ENCODE data around the gene CREBZF.

DNA sequence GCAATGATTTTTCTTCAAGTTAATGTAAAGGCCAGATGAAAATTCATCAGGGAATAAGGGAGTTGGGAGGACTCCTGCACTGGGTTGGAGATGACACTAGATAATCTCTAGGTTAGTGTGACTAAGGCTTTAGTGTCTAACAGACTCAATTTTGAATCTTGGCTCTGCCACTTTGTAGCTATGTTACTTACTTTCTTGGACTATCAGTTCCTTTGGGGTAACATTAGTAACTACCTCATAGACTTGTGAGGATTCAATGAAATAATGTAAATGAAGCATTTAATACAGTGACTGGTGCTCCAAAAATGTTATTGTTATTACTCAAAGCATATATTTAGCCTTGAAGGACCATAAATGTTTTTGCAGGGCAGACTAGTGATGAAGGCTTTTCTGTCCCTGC lies 30.6 kb upstream of the CREBZF start:
- TF ChIP-seq, protein P1, sequence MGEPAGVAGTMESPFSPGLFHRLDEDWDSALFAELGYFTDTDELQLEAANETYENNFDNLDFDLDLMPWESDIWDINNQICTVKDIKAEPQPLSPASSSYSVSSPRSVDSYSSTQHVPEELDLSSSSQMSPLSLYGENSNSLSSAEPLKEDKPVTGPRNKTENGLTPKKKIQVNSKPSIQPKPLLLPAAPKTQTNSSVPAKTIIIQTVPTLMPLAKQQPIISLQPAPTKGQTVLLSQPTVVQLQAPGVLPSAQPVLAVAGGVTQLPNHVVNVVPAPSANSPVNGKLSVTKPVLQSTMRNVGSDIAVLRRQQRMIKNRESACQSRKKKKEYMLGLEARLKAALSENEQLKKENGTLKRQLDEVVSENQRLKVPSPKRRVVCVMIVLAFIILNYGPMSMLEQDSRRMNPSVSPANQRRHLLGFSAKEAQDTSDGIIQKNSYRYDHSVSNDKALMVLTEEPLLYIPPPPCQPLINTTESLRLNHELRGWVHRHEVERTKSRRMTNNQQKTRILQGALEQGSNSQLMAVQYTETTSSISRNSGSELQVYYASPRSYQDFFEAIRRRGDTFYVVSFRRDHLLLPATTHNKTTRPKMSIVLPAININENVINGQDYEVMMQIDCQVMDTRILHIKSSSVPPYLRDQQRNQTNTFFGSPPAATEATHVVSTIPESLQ (CRISPR knock-in tag; IDR thresholded peaks at IDR 0.05): no peak
- TF ChIP-seq, protein P2, sequence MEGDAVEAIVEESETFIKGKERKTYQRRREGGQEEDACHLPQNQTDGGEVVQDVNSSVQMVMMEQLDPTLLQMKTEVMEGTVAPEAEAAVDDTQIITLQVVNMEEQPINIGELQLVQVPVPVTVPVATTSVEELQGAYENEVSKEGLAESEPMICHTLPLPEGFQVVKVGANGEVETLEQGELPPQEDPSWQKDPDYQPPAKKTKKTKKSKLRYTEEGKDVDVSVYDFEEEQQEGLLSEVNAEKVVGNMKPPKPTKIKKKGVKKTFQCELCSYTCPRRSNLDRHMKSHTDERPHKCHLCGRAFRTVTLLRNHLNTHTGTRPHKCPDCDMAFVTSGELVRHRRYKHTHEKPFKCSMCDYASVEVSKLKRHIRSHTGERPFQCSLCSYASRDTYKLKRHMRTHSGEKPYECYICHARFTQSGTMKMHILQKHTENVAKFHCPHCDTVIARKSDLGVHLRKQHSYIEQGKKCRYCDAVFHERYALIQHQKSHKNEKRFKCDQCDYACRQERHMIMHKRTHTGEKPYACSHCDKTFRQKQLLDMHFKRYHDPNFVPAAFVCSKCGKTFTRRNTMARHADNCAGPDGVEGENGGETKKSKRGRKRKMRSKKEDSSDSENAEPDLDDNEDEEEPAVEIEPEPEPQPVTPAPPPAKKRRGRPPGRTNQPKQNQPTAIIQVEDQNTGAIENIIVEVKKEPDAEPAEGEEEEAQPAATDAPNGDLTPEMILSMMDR (IDR thresholded peaks at IDR 0.05): no peak
- TF ChIP-seq TEAD4 (CRISPR knock-in tag; IDR thresholded peaks at IDR 0.05) (no peak), NR1H2 (CRISPR knock-in tag; IDR thresholded peaks at IDR 0.05) (no peak), CREB1 (CRISPR knock-in tag; IDR thresholded peaks at IDR 0.05) (no peak), NR3C1 (CRISPR knock-in tag; conservative IDR thresholded peaks at IDR 0.05; ENCODE audit: low read depth) (no peak), MXD4 (CRISPR knock-in tag; IDR thresholded peaks at IDR 0.05; ENCODE audit: borderline replicate concordance) (no peak)
- TF ChIP-seq, protein P3, sequence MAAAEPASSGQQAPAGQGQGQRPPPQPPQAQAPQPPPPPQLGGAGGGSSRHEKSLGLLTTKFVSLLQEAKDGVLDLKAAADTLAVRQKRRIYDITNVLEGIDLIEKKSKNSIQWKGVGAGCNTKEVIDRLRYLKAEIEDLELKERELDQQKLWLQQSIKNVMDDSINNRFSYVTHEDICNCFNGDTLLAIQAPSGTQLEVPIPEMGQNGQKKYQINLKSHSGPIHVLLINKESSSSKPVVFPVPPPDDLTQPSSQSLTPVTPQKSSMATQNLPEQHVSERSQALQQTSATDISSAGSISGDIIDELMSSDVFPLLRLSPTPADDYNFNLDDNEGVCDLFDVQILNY (CRISPR knock-in tag; IDR thresholded peaks at IDR 0.05): no peak
